HG02840 (cell line): ENCODE data around the gene MAG.
"Not testable (repeated sequence)": the region's sequence is repeated elsewhere in the genome, so short reads cannot be mapped to it uniquely, and the experiment has no call there.

Experiments
- ATAC-seq: cut with Tn5 transposase; IDR thresholded peaks from one replicate; pipeline ENCODE4 v1.9.1; 2021; ENCODE audit warnings: mild to moderate bottlenecking, moderate library complexity, moderate number of reproducible peaks; ENCODE audit not compliant: unreplicated experiment, low FRiP score

MAG gene

GRCh38 chr19:35279374-35279773, 12.6 kb upstream of the MAG start:
- no peak for ATAC-seq

GRCh38 chr19:35279985-35280821, 11.8 kb upstream of the MAG start:
- no peak for ATAC-seq

GRCh38 chr19:35281303-35281702, 10.7 kb upstream of the MAG start:
- ATAC-seq: no peak

GRCh38 chr19:35284153-35285094, 7.5 kb upstream of the MAG start:
- no peak for ATAC-seq

GRCh38 chr19:35285095-35285449, 6.9 kb upstream of the MAG start:
- no peak for ATAC-seq

- not testable (repeated sequence) for ATAC-seq
Measured at GRCh38 chr19:35285465-35285864, 6.5 kb upstream of the MAG start.

GRCh38 chr19:35286101-35286500, 5.9 kb upstream of the MAG start:
- ATAC-seq: not testable (repeated sequence)

- ATAC-seq: no peak
Measured at GRCh38 chr19:35287713-35288112, 4.2 kb upstream of the MAG start.

GRCh38 chr19:35288331-35288730, 3.6 kb upstream of the MAG start:
- ATAC-seq: no peak

GRCh38 chr19:35288906-35289305, 3.1 kb upstream of the MAG start:
- no peak for ATAC-seq

GRCh38 chr19:35290381-35291127, 1.4 kb upstream of the MAG start:
- ATAC-seq: no peak

- no peak for ATAC-seq
Measured at GRCh38 chr19:35291259-35291658, 702 bp upstream of the MAG start.

GRCh38 chr19:35292421-35293362, 731 bp downstream of the MAG start:
- ATAC-seq: no peak

GRCh38 chr19:35293363-35293739, 1.4 kb downstream of the MAG start:
- ATAC-seq: no peak

- no peak for ATAC-seq
Measured at GRCh38 chr19:35293808-35294207, 1.8 kb downstream of the MAG start.

GRCh38 chr19:35294328-35294727, 2.4 kb downstream of the MAG start:
- no peak for ATAC-seq

GRCh38 chr19:35294859-35295791, 3.2 kb downstream of the MAG start:
- ATAC-seq: no peak

- no peak for ATAC-seq
Measured at GRCh38 chr19:35295792-35296462, 4.0 kb downstream of the MAG start.
